Keratinocyte (primary cell): ENCODE results near the gene GFOD2. TPM values are rescaled to one million over a fixed set of nuclear protein-coding genes. Genes with fewer than 3 reads are reported as not detected.

Experiments
- DNase-seq: peaks from one replicate; pipeline ENCODE4 v3.0.0-alpha.2; 2011; ENCODE audit warnings: low read depth, missing footprints, low spot score
- FAIRE-seq: peaks from 2 replicates; lab custom pipeline; 2011; peaks lifted over from hg19 to GRCh38; lab: Jason Lieb, UNC
- H2AFZ ChIP-seq: 2 replicates; pipeline ENCODE4 v1.6.0; 2012; ENCODE audit warnings: low read length, control low read depth, inconsistent platforms; ENCODE audit not compliant: control insufficient read depth
- H3K27ac ChIP-seq: 2 replicates; pipeline ENCODE4 v1.5.1; 2011; ENCODE audit warnings: low read length; ENCODE audit not compliant: control insufficient read depth, insufficient read depth
- H3K27me3 ChIP-seq: 3 replicates; pipeline ENCODE4 v1.6.0; 2011; ENCODE audit warnings: low read length; ENCODE audit not compliant: control insufficient read depth, insufficient read depth; ENCODE audit errors: extremely low read depth
- H3K36me3 ChIP-seq, 2 experiments: 2 replicates in 1 of 2; 3 replicates in 1 of 2; pipeline ENCODE4 v1.5.1; 2011; ENCODE audit warnings: low read length in 2 of 2, mild to moderate bottlenecking in 1 of 2; ENCODE audit not compliant: control insufficient read depth in 2 of 2, insufficient read depth in 2 of 2; ENCODE audit errors: extremely low read depth in 1 of 2
- H3K4me1 ChIP-seq: 3 replicates; pipeline ENCODE4 v1.5.1; 2011; ENCODE audit warnings: low read length; ENCODE audit not compliant: control insufficient read depth, insufficient read depth; ENCODE audit errors: extremely low read depth
- H3K4me2 ChIP-seq: 3 replicates; pipeline ENCODE4 v1.6.0; 2011; ENCODE audit warnings: low read depth, low read length; ENCODE audit not compliant: control insufficient read depth, insufficient read depth; ENCODE audit errors: extremely low read depth
- H3K4me3 ChIP-seq, 3 experiments: fragments of 200-600 bp in 1 of 3; sonication (generic) in 1 of 3; 2 replicates in 2 of 3; 3 replicates in 1 of 3; pipeline ENCODE4 v1.5.1; 2011 to 2016; ENCODE audit warnings: low read length in 3 of 3, mild to moderate bottlenecking in 3 of 3, control low read depth in 2 of 3, inconsistent platforms in 1 of 3, low read depth in 1 of 3, mixed read lengths in 1 of 3, mixed run types in 1 of 3, moderate library complexity in 1 of 3; ENCODE audit not compliant: control insufficient read depth in 2 of 3, insufficient read depth in 2 of 3; ENCODE audit errors: extremely low read depth in 1 of 3
- H3K79me2 ChIP-seq: 2 replicates; pipeline ENCODE4 v1.6.0; 2012; ENCODE audit warnings: low read length; ENCODE audit not compliant: control insufficient read depth, insufficient read depth
- H3K9ac ChIP-seq: 3 replicates; pipeline ENCODE4 v1.6.0; 2011; ENCODE audit warnings: low read length; ENCODE audit not compliant: control insufficient read depth, insufficient read depth; ENCODE audit errors: extremely low read depth
- H3K9me1 ChIP-seq: 3 replicates; pipeline ENCODE4 v1.6.0; 2011; ENCODE audit warnings: low read length; ENCODE audit not compliant: control insufficient read depth, insufficient read depth; ENCODE audit errors: extremely low read depth
- H3K9me3 ChIP-seq: 2 replicates; pipeline ENCODE4 v1.5.1; 2012; ENCODE audit warnings: low read depth, low read length; ENCODE audit not compliant: control insufficient read depth
- H4K20me1 ChIP-seq: 3 replicates; pipeline ENCODE4 v1.6.0; 2011; ENCODE audit warnings: low read length; ENCODE audit not compliant: control insufficient read depth, insufficient read depth; ENCODE audit errors: extremely low read depth
- EZH2 ChIP-seq: IDR thresholded peaks from one replicate; pipeline ENCODE4 v1.6.1; 2012; ENCODE audit warnings: inconsistent platforms, mild to moderate bottlenecking, low read length, moderate library complexity
- dilution Hi-C: fragments of 300-500 bp; cut with MboI; formaldehyde crosslinking; loops from one replicate; pipeline ENCODE4 v1.7.0; 2020; ENCODE audit warnings: low sequenced_read_pairs; ENCODE audit not compliant: extremely low pct_ligation_motif_present
- polyA plus RNA-seq, 5 experiments: library from polyadenylated mRNA; depleted of rRNA in 3 of 5; stranded (reverse) in 3 of 5; stranded (forward) in 1 of 5; unstranded in 1 of 5; fragments of >200 nt; gene quantifications; 1 replicate in 1 of 5; 2 replicates in 3 of 5; 3 replicates in 1 of 5; pipeline versions ENCODE4 v1.2.1 to v1.2.3, GENCODE V29; 2011 to 2012; ENCODE audit warnings: missing spikeins in 2 of 5, low read depth in 1 of 5, low replicate concordance in 1 of 5
- TF ChIP-seq, protein P1 (sequence below), 3 experiments: IDR thresholded peaks in 1 of 3; conservative IDR thresholded peaks in 1 of 3; optimal IDR thresholded peaks in 1 of 3; 2 replicates in 2 of 3; 3 replicates in 1 of 3; pipeline versions ENCODE3 to v1.5.1; 2011; ENCODE audit warnings: low read length in 3 of 3, mild to moderate bottlenecking in 3 of 3, moderate library complexity in 2 of 3, control low read depth in 1 of 3, inconsistent platforms in 1 of 3; ENCODE audit not compliant: insufficient read depth in 2 of 3; ENCODE audit errors: extremely low read depth in 1 of 3

The GFOD2 gene
- polyA plus RNA-seq, 1 donor (not counting 4 experiments of a cell fraction or from before 2014, with no cell fraction given): 13.2 TPM

- peaks cover 2% of the 10 kb centered on the region for H4K20me1 ChIP-seq
- no peaks in the 10 kb centered on the region for H3K9me3 ChIP-seq
- no peaks in the 10 kb centered on the region for H3K79me2 ChIP-seq
- no peaks in the 10 kb centered on the region for H3K9me1 ChIP-seq
- TF ChIP-seq, protein P1, sequence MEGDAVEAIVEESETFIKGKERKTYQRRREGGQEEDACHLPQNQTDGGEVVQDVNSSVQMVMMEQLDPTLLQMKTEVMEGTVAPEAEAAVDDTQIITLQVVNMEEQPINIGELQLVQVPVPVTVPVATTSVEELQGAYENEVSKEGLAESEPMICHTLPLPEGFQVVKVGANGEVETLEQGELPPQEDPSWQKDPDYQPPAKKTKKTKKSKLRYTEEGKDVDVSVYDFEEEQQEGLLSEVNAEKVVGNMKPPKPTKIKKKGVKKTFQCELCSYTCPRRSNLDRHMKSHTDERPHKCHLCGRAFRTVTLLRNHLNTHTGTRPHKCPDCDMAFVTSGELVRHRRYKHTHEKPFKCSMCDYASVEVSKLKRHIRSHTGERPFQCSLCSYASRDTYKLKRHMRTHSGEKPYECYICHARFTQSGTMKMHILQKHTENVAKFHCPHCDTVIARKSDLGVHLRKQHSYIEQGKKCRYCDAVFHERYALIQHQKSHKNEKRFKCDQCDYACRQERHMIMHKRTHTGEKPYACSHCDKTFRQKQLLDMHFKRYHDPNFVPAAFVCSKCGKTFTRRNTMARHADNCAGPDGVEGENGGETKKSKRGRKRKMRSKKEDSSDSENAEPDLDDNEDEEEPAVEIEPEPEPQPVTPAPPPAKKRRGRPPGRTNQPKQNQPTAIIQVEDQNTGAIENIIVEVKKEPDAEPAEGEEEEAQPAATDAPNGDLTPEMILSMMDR (optimal IDR thresholded peaks at IDR 0.05 in 1 of 3, IDR thresholded peaks at IDR 0.05 in 1 of 3, conservative IDR thresholded peaks at IDR 0.05 in 1 of 3; ENCODE audit: extremely low read depth in 1 of 3, insufficient read depth in 2 of 3, low read length in 3 of 3): peak in 2 of 3 experiments; percentile 10 to 21
- TF ChIP-seq EZH2: peak; percentile 99
- H3K4me3 ChIP-seq: peak overlapping the region in 2 of 3 experiments; percentile 23 to 40
- H3K4me1 ChIP-seq: no peaks in the 10 kb centered on the region
- no peak overlapping the region for H2AFZ ChIP-seq
- no peak overlapping the region for H3K9ac ChIP-seq
- dilution Hi-C loops: no loop called here
- peaks cover 68% of the 10 kb centered on the region for H3K27me3 ChIP-seq
- FAIRE-seq (no peak), DNase-seq (no peak)
- no peaks in the 10 kb centered on the region for H3K36me3 ChIP-seq
- H3K4me2 ChIP-seq: peak overlapping the region; percentile 62
- no peak overlapping the region for H3K27ac ChIP-seq
Measured at GRCh38 chr16:67653128-67653788, 65.9 kb downstream of the GFOD2 start.

DNA sequence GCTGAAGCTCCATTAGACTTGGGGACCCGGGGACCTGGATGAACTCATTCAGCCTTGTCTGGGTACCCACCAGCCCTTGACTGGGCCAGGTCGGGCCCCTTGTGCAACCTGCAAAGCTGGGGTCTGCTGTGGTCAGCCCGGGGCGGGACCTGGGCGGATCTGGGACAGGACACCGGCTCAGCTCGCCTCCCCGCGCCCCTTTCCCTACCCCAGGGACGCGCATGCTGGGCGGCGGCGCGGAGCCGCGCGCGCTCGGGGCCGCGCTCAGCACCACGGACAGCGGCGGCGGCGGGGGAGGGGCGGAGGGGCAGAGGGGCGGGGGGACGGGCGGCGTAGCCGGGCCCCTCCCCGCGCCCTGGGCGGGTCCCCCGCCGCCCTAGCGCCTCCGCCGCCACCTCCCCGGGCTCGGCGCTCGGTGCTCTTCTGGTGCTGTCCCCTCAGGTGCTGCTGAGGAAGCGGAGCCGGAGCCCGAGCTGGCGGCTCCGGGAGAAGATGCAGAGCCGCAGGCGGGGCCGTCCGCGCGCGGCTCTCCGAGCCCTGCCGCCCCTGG is 66.5 kb downstream of the GFOD2 start:
- TF ChIP-seq, protein P1 (optimal IDR thresholded peaks at IDR 0.05 in 1 of 3, IDR thresholded peaks at IDR 0.05 in 1 of 3, conservative IDR thresholded peaks at IDR 0.05 in 1 of 3; ENCODE audit: extremely low read depth in 1 of 3, insufficient read depth in 2 of 3, low read length in 3 of 3): no peak
- TF ChIP-seq EZH2: no peak
- Histone ChIP-seq H3K79me2 (no peaks in the 10 kb centered on the region), H3K36me3 (no peaks in the 10 kb centered on the region), H3K4me2 (peak overlapping the region; percentile 62), H3K9me3 (no peaks in the 10 kb centered on the region), H3K27ac (no peak overlapping the region), H3K9me1 (no peaks in the 10 kb centered on the region), H2AFZ (no peak overlapping the region), H3K9ac (no peak overlapping the region), H3K27me3 (peaks cover 74% of the 10 kb centered on the region), H3K4me1 (no peaks in the 10 kb centered on the region), H4K20me1 (peaks cover 2% of the 10 kb centered on the region), H3K4me3 (no peak overlapping the region)
- FAIRE-seq: no peak
- DNase-seq: no peak
- dilution Hi-C loops: no loop called here
